HepG2 (cell line): ENCODE measurements around the gene ZNF444. TPM values are rescaled to one million over a fixed set of nuclear protein-coding genes. Genes with fewer than 3 reads are reported as not detected.

Source experiments
- ATAC-seq: fragments of 200-7000 bp; cut with Tn5 transposase; 3 replicates; pipeline ENCODE4 v1.9.1; 2020; ENCODE audit warnings: mild to moderate bottlenecking, moderate library complexity
- BruUV-seq: library from RNA; stranded (reverse); fragments of 400-500 nt; replicated peaks from 2 replicates; lab custom pipeline; 2021; lab: Mats Ljungman, UMichigan
- CTCF ChIA-PET: fragments of 300-600 bp; formaldehyde crosslinking; extraction: SDS; loops from one replicate; lab custom pipeline; 2021; ENCODE audit warnings: low total read pairs, inconsistent platforms, low intra/inter-chr PET ratio; lab: Yijun Ruan, JAX
- POLR2A ChIA-PET: fragments of 350-600 bp; sonication (Branson Sonifier 250); formaldehyde crosslinking; loops from one replicate; lab custom pipeline; 2020; ENCODE audit warnings: antibody characterized with exemption, inconsistent platforms; lab: Yijun Ruan, JAX
- DNase-seq: peaks from one replicate; pipeline ENCODE4 v3.0.0-alpha.2; 2015; ENCODE audit warnings: low spot score
- FAIRE-seq: peaks from 3 replicates; lab custom pipeline; 2011; peaks lifted over from hg19 to GRCh38; lab: Jason Lieb, UNC
- H2AFZ ChIP-seq: one replicate; pipeline ENCODE4 v1.6.1; 2011; ENCODE audit warnings: low read length, inconsistent platforms
- H3K27ac ChIP-seq: fragments of 300-600 bp; 3 replicates; pipeline ENCODE4 v1.8.0; 2011; ENCODE audit warnings: mixed run types, mild to moderate bottlenecking, mixed read lengths, low read length, inconsistent platforms; ENCODE audit not compliant: insufficient read depth; ENCODE audit errors: extremely low read length
- H3K27me3 ChIP-seq, 2 experiments: fragments of 200-600 bp in 1 of 2; 2 replicates in 1 of 2; 3 replicates in 1 of 2; pipeline versions ENCODE4 v1.6.0 to v1.8.0; 2011; ENCODE audit warnings: low read length in 2 of 2, mild to moderate bottlenecking in 2 of 2, moderate library complexity in 2 of 2, inconsistent platforms in 1 of 2; ENCODE audit not compliant: insufficient read depth in 2 of 2, control insufficient read depth in 1 of 2
- H3K36me3 ChIP-seq, 2 experiments: fragments of 200-600 bp in 1 of 2; replicated peaks in 1 of 2; 2 replicates in 1 of 2; 3 replicates in 1 of 2; pipeline versions ENCODE4 v1.5.1 to v1.8.0; 2011; ENCODE audit warnings: low read length in 2 of 2, inconsistent platforms in 1 of 2; ENCODE audit not compliant: insufficient read depth in 2 of 2, control insufficient read depth in 1 of 2
- H3K4me1 ChIP-seq: 2 replicates; pipeline ENCODE4 v1.5.1; 2012; ENCODE audit warnings: low read length, inconsistent platforms; ENCODE audit not compliant: insufficient read depth
- H3K4me2 ChIP-seq: 2 replicates; pipeline ENCODE4 v1.6.0; 2011; ENCODE audit warnings: low read depth, low read length, inconsistent platforms
- H3K4me3 ChIP-seq, 3 experiments: fragments of 200-600 bp in 1 of 3; sonication (generic), shearing (Covaris generic) in 1 of 3; replicated peaks in 1 of 3; 2 replicates each; pipeline ENCODE4 v1.5.1; 2011 to 2016; ENCODE audit warnings: low read length in 3 of 3, inconsistent platforms in 2 of 3, low read depth in 2 of 3, mild to moderate bottlenecking in 2 of 3, control low read depth in 1 of 3, mixed read lengths in 1 of 3; ENCODE audit not compliant: insufficient read depth in 1 of 3
- H3K79me2 ChIP-seq: one replicate; pipeline ENCODE4 v1.6.1; 2011; ENCODE audit warnings: low read length, inconsistent platforms; ENCODE audit not compliant: insufficient read depth
- H3K9ac ChIP-seq: 2 replicates; pipeline ENCODE4 v1.6.0; 2011; ENCODE audit warnings: mild to moderate bottlenecking, low read depth, low read length, inconsistent platforms; ENCODE audit not compliant: insufficient read depth
- H3K9me3 ChIP-seq: 2 replicates; pipeline ENCODE4 v1.5.1; 2012; ENCODE audit warnings: mild to moderate bottlenecking, low read length
- H4K20me1 ChIP-seq: 2 replicates; pipeline ENCODE4 v1.6.0; 2011; ENCODE audit warnings: inconsistent platforms, mild to moderate bottlenecking, low read length, moderate library complexity; ENCODE audit not compliant: insufficient read depth
- AGO2 ChIP-seq: fragments of 200-400 bp; formaldehyde crosslinking; optimal IDR thresholded peaks from 2 replicates; pipeline ENCODE3; 2017; ENCODE audit warnings: mild to moderate bottlenecking, low read depth, low read length, moderate library complexity
- HOXD1 ChIP-seq: sonication (generic); formaldehyde crosslinking; IDR thresholded peaks from 2 replicates; pipeline ENCODE4 v1.5.0; 2020; ENCODE audit warnings: missing genetic modification reagents
- MAFG ChIP-seq: sonication (generic); formaldehyde crosslinking; IDR thresholded peaks from 2 replicates; pipeline ENCODE4 v1.5.1; 2020; ENCODE audit warnings: mild to moderate bottlenecking, missing genetic modification reagents
- ZNF687 ChIP-seq: sonication (generic); formaldehyde crosslinking; IDR thresholded peaks from 2 replicates; pipeline ENCODE4 v1.5.1; 2020; ENCODE audit warnings: mild to moderate bottlenecking, missing genetic modification reagents, moderate library complexity
- ZNF746 ChIP-seq: sonication (generic); formaldehyde crosslinking; IDR thresholded peaks from 2 replicates; pipeline ENCODE4 v1.8.0; 2022; ENCODE audit warnings: mild to moderate bottlenecking, missing genetic modification reagents
- WGBS: methylation state at CpG from one replicate; pipeline ENCODE4 v1.1.6; 2017; ENCODE audit warnings: low lambda C conversion rate; 5-methylcytosine and 5-hydroxymethylcytosine counted together
- in situ Hi-C: cut with HindIII; loops from 2 replicates; pipeline ENCODE4 v1.10.0; 2017; ENCODE audit warnings: low pct_unique_long_range_greater_than_20kb; ENCODE audit not compliant: extremely low pct_ligation_motif_present
- intact Hi-C: fragments of 100-400 bp; cut with micrococcal nuclease; formaldehyde crosslinking; loops from one replicate; pipeline ENCODE4 v1.10.0; 2022; ENCODE audit not compliant: unreplicated experiment
- polyA plus RNA-seq, 8 experiments: library from polyadenylated mRNA; depleted of rRNA in 3 of 8; stranded (reverse) in 7 of 8; unstranded in 1 of 8; fragments of >200 nt; fragmentation: Illumina TruSeq in 4 of 8; extraction: Trizol in 4 of 8; gene quantifications; 2 replicates each; pipeline versions ENCODE4 v1.2.1 to v1.2.3, GENCODE V29; 2011 to 2016; ENCODE audit warnings: low read depth in 4 of 8, missing spikeins in 1 of 8, mixed read lengths in 1 of 8; ENCODE audit not compliant: insufficient read depth in 1 of 8
- total RNA-seq, 5 experiments: library from RNA; depleted of rRNA; stranded (reverse); fragments of >200 nt; fragmentation: Illumina TruSeq; extraction: Trizol; gene quantifications; 2 replicates each; pipeline ENCODE4 v1.2.3, GENCODE V29; 2016; ENCODE audit warnings: low read depth in 1 of 5

ZNF444 gene
- total and polyA plus RNA-seq, 2 of the 13 experiments (the other 11 are each of a cell fraction or from before 2014, with no cell fraction given): 27.4 to 30.3 TPM

DNA sequence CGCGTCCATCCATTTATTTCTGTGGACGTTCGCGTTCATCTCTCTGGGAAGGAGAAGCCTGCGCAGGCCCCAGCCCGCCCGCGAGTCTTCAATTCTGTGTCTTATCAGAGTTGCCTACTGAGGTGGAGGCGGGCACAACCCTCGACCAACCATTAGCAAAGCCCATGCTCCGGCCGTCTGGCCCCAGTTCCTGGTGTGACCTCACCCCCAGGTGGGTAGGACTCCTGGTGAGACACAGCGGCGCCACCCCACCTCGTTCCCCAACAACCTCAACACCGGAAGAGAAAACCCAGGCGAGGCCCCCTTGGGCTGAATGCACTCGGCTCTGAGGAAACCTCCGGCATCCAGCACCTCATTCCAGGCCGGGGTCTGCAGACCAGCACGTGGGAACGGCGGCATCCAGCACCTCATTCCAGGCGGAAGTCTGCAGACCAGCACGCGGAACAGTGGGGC is 34.7 kb upstream of the ZNF444 start:
- peaks cover 72% of the 10 kb centered on the region for H4K20me1 ChIP-seq
- H2AFZ ChIP-seq: no peak overlapping the region
- BruUV-seq: no TSS peak
- ATAC-seq: no peak
- no peak for DNase-seq
- peaks cover 56% of the 10 kb centered on the region for H3K4me1 ChIP-seq
- POLR2A ChIA-PET: interaction anchor here (1.9 kb wide), 1 partner anchor 36 kb away, joined by 14 read pairs; no protein-coding TSS in a partner anchor
- H3K9ac ChIP-seq: no peak overlapping the region
- H3K79me2 ChIP-seq: peaks cover 84% of the 10 kb centered on the region
- no peaks in the 10 kb centered on the region for H3K27me3 ChIP-seq
- H3K9me3 ChIP-seq: no peaks in the 10 kb centered on the region
- no peak for TF ChIP-seq MAFG (CRISPR knock-in tag)
- no peak for TF ChIP-seq ZNF746 (CRISPR knock-in tag)
- TF ChIP-seq ZNF687 (CRISPR knock-in tag): peak; percentile 16; the same call in 1 of the 2 replicates
- TF ChIP-seq AGO2: peak; percentile 48
- TF ChIP-seq HOXD1 (CRISPR knock-in tag): no peak
- TF ChIP-seq, all 625 proteins: peak for 2
- CTCF ChIA-PET: no interaction called here
- no peak for FAIRE-seq
- Histone ChIP-seq H3K4me3 (no peak overlapping the region), H3K4me2 (no peak overlapping the region), H3K27ac (no peak overlapping the region), H3K36me3 (peaks cover 17 to 31% of the 10 kb centered on the region in 2 experiments)
- in situ Hi-C loops (no loop called here), intact Hi-C loops (no loop called here)
- WGBS: 94% methylated on average over 18 of the region's 27 CpGs
